HFFc6 (cell line): ENCODE results near the gene SCARB1. TPM values are rescaled to one million over a fixed set of nuclear protein-coding genes. Genes with fewer than 3 reads are reported as not detected.

Experiments
- DNase-seq: peaks from one replicate; pipeline ENCODE4 v3.0.0-alpha.2; 2018
- H3K27ac Mint-ChIP-seq: 2 replicates; pipeline ENCODE4 v1.8.0; 2020; ENCODE audit warnings: mild to moderate bottlenecking, mixed read lengths
- H3K27me3 Mint-ChIP-seq: 2 replicates; pipeline ENCODE4 v1.8.0; 2021; ENCODE audit warnings: mild to moderate bottlenecking, moderate library complexity, mixed read lengths; ENCODE audit not compliant: insufficient read depth
- H3K36me3 Mint-ChIP-seq: 2 replicates; pipeline ENCODE4 v1.8.0; 2021; ENCODE audit warnings: low read depth, mixed read lengths
- H3K4me1 Mint-ChIP-seq: 2 replicates; pipeline ENCODE4 v1.8.0; 2020; ENCODE audit warnings: low read depth, mixed read lengths
- H3K4me3 Mint-ChIP-seq: 2 replicates; pipeline ENCODE4 v1.8.0; 2020; ENCODE audit warnings: mild to moderate bottlenecking, moderate library complexity, mixed read lengths
- H3K9me3 Mint-ChIP-seq: 2 replicates; pipeline ENCODE4 v1.8.0; 2020; ENCODE audit warnings: mild to moderate bottlenecking, mixed read lengths
- CTCF ChIP-seq: fragments of 200-600 bp; sonication (generic); IDR thresholded peaks from 2 replicates; pipeline ENCODE4 v1.5.0; 2021; ENCODE audit warnings: antibody characterized with exemption, mild to moderate bottlenecking
- total RNA-seq, 6 experiments: library from RNA; stranded (reverse); fragmentation: NEBNext Ultra II Directional; extraction: Animal tissue kit (Norgen Biotek cat#: 25700); gene quantifications; 2 replicates in 1 of 6; 3 replicates in 5 of 6; pipeline ENCODE4 v1.2.3, GENCODE V29; 2021

SCARB1 gene
- total RNA-seq, 6 experiments from 2014 or later: 34.8 to 46.3 (median 36.8) TPM

GRCh38 chr12:124760560-124760959 lies 103.1 kb downstream of the SCARB1 start:
- Mint-ChIP-seq H3K36me3 (peaks cover 28% of the 10 kb centered on the region), H3K4me1 (peaks cover 28% of the 10 kb centered on the region), H3K27me3 (peaks cover 9% of the 10 kb centered on the region), H3K9me3 (peaks cover 31% of the 10 kb centered on the region), H3K4me3 (no peak overlapping the region), H3K27ac (no peak overlapping the region)
- no peak for DNase-seq
- no peak for TF ChIP-seq CTCF

GRCh38 chr12:124759841-124760503 lies 103.7 kb downstream of the SCARB1 start:
- no peak for TF ChIP-seq CTCF
- Mint-ChIP-seq H3K36me3 (peaks cover 23% of the 10 kb centered on the region), H3K27ac (no peak overlapping the region), H3K27me3 (peaks cover 9% of the 10 kb centered on the region), H3K4me1 (peaks cover 28% of the 10 kb centered on the region), H3K4me3 (no peak overlapping the region), H3K9me3 (peaks cover 26% of the 10 kb centered on the region)
- no peak for DNase-seq

GRCh38 chr12:124758266-124759220 lies 105.1 kb downstream of the SCARB1 start:
- Mint-ChIP-seq H3K4me1 (peaks cover 25% of the 10 kb centered on the region), H3K9me3 (peaks cover 16% of the 10 kb centered on the region)
- no peak for DNase-seq

GRCh38 chr12:124757329-124757728 lies 106.3 kb downstream of the SCARB1 start:
- peaks cover 21% of the 10 kb centered on the region for H3K9me3 Mint-ChIP-seq
- peaks cover 12% of the 10 kb centered on the region for H3K27me3 Mint-ChIP-seq
- DNase-seq: no peak
- TF ChIP-seq CTCF: no peak
- peaks cover 23% of the 10 kb centered on the region for H3K36me3 Mint-ChIP-seq
- H3K27ac Mint-ChIP-seq: no peak overlapping the region
- H3K4me1 Mint-ChIP-seq: peaks cover 28% of the 10 kb centered on the region
- H3K4me3 Mint-ChIP-seq: no peak overlapping the region

More at GRCh38 chr12:124758266-124759220, 105.1 kb downstream of the SCARB1 start:
- TF ChIP-seq CTCF: no peak
- no peak overlapping the region for H3K27ac Mint-ChIP-seq
- H3K4me3 Mint-ChIP-seq: no peak overlapping the region
- H3K36me3 Mint-ChIP-seq: peaks cover 16% of the 10 kb centered on the region
- H3K27me3 Mint-ChIP-seq: peaks cover 7% of the 10 kb centered on the region

- H3K4me3 Mint-ChIP-seq: no peak overlapping the region
- H3K9me3 Mint-ChIP-seq: peaks cover 21% of the 10 kb centered on the region
- peaks cover 23% of the 10 kb centered on the region for H3K36me3 Mint-ChIP-seq
- no peak for TF ChIP-seq CTCF
- H3K27me3 Mint-ChIP-seq: peaks cover 12% of the 10 kb centered on the region
- no peak for DNase-seq
- peaks cover 31% of the 10 kb centered on the region for H3K4me1 Mint-ChIP-seq
- H3K27ac Mint-ChIP-seq: no peak overlapping the region
Measured at GRCh38 chr12:124756760-124757159, 106.9 kb downstream of the SCARB1 start.
